ENCODE results near the gene ADCY9.

DNA sequence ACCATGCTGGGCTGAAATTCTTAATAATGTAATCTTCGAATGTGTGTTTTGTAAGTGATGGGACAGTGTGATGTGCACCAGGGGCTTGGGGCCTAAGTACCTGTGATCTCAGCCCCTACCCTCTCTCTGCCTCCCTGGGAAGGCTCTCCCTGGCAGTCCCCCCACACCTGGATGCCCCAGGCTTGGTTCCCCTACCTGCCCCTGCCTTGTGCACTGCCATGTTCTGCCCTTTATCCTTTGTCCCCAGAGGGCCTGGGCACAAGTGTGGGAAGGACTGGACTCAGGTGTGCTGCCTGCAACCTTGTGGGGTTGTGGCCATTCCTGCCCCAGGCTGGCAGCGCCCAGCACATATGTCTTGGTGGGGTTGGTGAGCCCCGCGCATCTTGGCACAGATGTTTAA, 180.3 kb downstream of the ADCY9 start:
- TF ChIP-seq MXI1 (conservative IDR thresholded peaks at IDR 0.05; ENCODE audit: poor library complexity, severe bottlenecking), result no peak
- no peak for TF ChIP-seq CTCF (IDR thresholded peaks at IDR 0.05; ENCODE audit: poor library complexity, severe bottlenecking)
- TF ChIP-seq POLR2AphosphoS5 (IDR thresholded peaks at IDR 0.05), result no peak
- TF ChIP-seq EZH2 (IDR thresholded peaks at IDR 0.05; ENCODE audit: borderline replicate concordance, insufficient read depth, low read length, poor library complexity, severe bottlenecking), result no peak
- no peak for TF ChIP-seq TAF1 (IDR thresholded peaks at IDR 0.05; ENCODE audit: low read depth)
- TF ChIP-seq REST (IDR thresholded peaks at IDR 0.05; ENCODE audit: borderline replicate concordance), result no peak
- no peak for TF ChIP-seq RAD21 (conservative IDR thresholded peaks at IDR 0.05)

Data from neural cell (in vitro differentiated cells).